Neural cell (in vitro differentiated cells): ENCODE results near the gene POLR1G. TPM values are rescaled to one million over a fixed set of nuclear protein-coding genes. Genes with fewer than 3 reads are reported as not detected.

Experiments used
- H2AFZ ChIP-seq: fragments of 200-600, 300-800 bp; sonication (generic), shearing (Covaris generic); 2 replicates; pipeline ENCODE4 v1.6.0; 2014; ENCODE audit warnings: low read depth, mild to moderate bottlenecking, antibody characterized with exemption, low read length, moderate library complexity
- H3F3A ChIP-seq: fragments of 200-600 bp; shearing (Covaris generic); 2 replicates; pipeline ENCODE4 v1.6.1; 2016; ENCODE audit warnings: mild to moderate bottlenecking, moderate library complexity, mixed read lengths, antibody characterized with exemption, low read length; ENCODE audit not compliant: insufficient read depth, poor library complexity, severe bottlenecking
- H3K27ac ChIP-seq: fragments of 200-600, 300-800 bp; sonication (generic), shearing (Covaris generic); 2 replicates; pipeline ENCODE4 v1.5.1; 2014; ENCODE audit warnings: mild to moderate bottlenecking, low read length, moderate library complexity
- H3K27me3 ChIP-seq: fragments of 300-800, 200-600 bp; sonication (generic), shearing (Covaris generic); 2 replicates; pipeline ENCODE4 v1.6.0; 2014; ENCODE audit warnings: mild to moderate bottlenecking, low read depth, low read length, moderate library complexity; ENCODE audit not compliant: insufficient read depth
- H3K36me3 ChIP-seq: fragments of 300-800, 200-600 bp; sonication (generic), shearing (Covaris generic); 2 replicates; pipeline ENCODE4 v1.5.1; 2014; ENCODE audit warnings: mild to moderate bottlenecking, antibody characterized with exemption, low read length, moderate library complexity; ENCODE audit not compliant: insufficient read depth
- H3K4me2 ChIP-seq: fragments of 300-800, 200-600 bp; sonication (generic), shearing (Covaris generic); 2 replicates; pipeline ENCODE4 v1.6.0; 2014; ENCODE audit warnings: mild to moderate bottlenecking, low read length
- H3K4me3 ChIP-seq: fragments of 300-800, 200-600 bp; sonication (generic), shearing (Covaris generic); 2 replicates; pipeline ENCODE4 v1.5.1; 2014; ENCODE audit warnings: mild to moderate bottlenecking, low read length, moderate library complexity
- H3K79me2 ChIP-seq: fragments of 200-600 bp; shearing (Covaris generic); replicated peaks from 2 replicates; pipeline ENCODE4 v1.6.0; 2014; ENCODE audit warnings: mild to moderate bottlenecking, low read length, moderate library complexity; ENCODE audit not compliant: insufficient read depth
- H3K9ac ChIP-seq: fragments of 300-800, 200-600 bp; sonication (generic), shearing (Covaris generic); 2 replicates; pipeline ENCODE4 v1.6.1; 2016; ENCODE audit warnings: mild to moderate bottlenecking, low read length, mixed read lengths
- H3K9me2 ChIP-seq: fragments of 200-600 bp; shearing (Covaris generic); 2 replicates; pipeline ENCODE4 v1.6.1; 2016; ENCODE audit warnings: mild to moderate bottlenecking, low read length, mixed read lengths; ENCODE audit not compliant: insufficient read depth
- H3K9me3 ChIP-seq: fragments of 200-600, 300-800 bp; sonication (generic), shearing (Covaris generic); 2 replicates; pipeline ENCODE4 v1.6.1; 2016; ENCODE audit warnings: mild to moderate bottlenecking, mixed run types, low read length, moderate library complexity, mixed read lengths
- H4K20me1 ChIP-seq: fragments of 200-600 bp; shearing (Covaris generic); 2 replicates; pipeline ENCODE4 v1.6.1; 2016; ENCODE audit warnings: mild to moderate bottlenecking, mixed run types; ENCODE audit not compliant: insufficient read depth
- CTCF ChIP-seq: fragments of 450-650 bp; IDR thresholded peaks from 2 replicates; pipeline ENCODE4 v1.5.1; 2014; ENCODE audit warnings: antibody characterized with exemption, mild to moderate bottlenecking, moderate library complexity; ENCODE audit not compliant: poor library complexity, severe bottlenecking
- EP300 ChIP-seq: fragments of 450-650 bp; conservative IDR thresholded peaks from 2 replicates; pipeline ENCODE4 v1.6.1; 2014; ENCODE audit warnings: antibody characterized with exemption, mild to moderate bottlenecking, moderate library complexity; ENCODE audit not compliant: poor library complexity, severe bottlenecking
- EZH2 ChIP-seq: fragments of 200-600, 300-800 bp; shearing (Covaris generic), sonication (generic); IDR thresholded peaks from 2 replicates; pipeline ENCODE4 v1.6.1; 2014; ENCODE audit warnings: antibody characterized with exemption, low read length, borderline replicate concordance, mild to moderate bottlenecking; ENCODE audit not compliant: insufficient read depth, poor library complexity, severe bottlenecking
- MXI1 ChIP-seq: fragments of 450-650 bp; conservative IDR thresholded peaks from 2 replicates; pipeline ENCODE4 v1.6.1; 2014; ENCODE audit warnings: antibody characterized with exemption, mild to moderate bottlenecking; ENCODE audit not compliant: poor library complexity, severe bottlenecking
- POLR2AphosphoS5 ChIP-seq: IDR thresholded peaks from 2 replicates; pipeline ENCODE4 v1.6.1; 2012
- RAD21 ChIP-seq: fragments of 450-650 bp; conservative IDR thresholded peaks from 2 replicates; pipeline ENCODE4 v1.6.1; 2014; ENCODE audit warnings: antibody characterized with exemption, mild to moderate bottlenecking, moderate library complexity
- REST ChIP-seq: IDR thresholded peaks from 2 replicates; pipeline ENCODE4 v1.6.1; 2012; ENCODE audit warnings: borderline replicate concordance
- SMC3 ChIP-seq: fragments of 450-650 bp; conservative IDR thresholded peaks from 2 replicates; pipeline ENCODE4 v1.6.1; 2014; ENCODE audit warnings: antibody characterized with exemption, mild to moderate bottlenecking, moderate library complexity; ENCODE audit not compliant: poor library complexity
- TAF1 ChIP-seq: IDR thresholded peaks from 2 replicates; pipeline ENCODE4 v1.6.1; 2012; ENCODE audit warnings: low read depth
- polyA plus RNA-seq: library from polyadenylated mRNA; depleted of rRNA; stranded (reverse); fragments of >200 nt; gene quantifications from 2 replicates; pipeline ENCODE4 v1.2.3, GENCODE V29; 2014

Gene POLR1G
- polyA plus RNA-seq, 1 donor from 2014 or later: 2.4 TPM

- Histone ChIP-seq H3K36me3 (no peaks in the 10 kb centered on the region), H3K27me3 (peaks cover 72% of the 10 kb centered on the region), H2AFZ (no peak overlapping the region), H3K4me3 (no peak overlapping the region), H3K27ac (no peak overlapping the region), H3K9ac (no peak overlapping the region), H3K9me3 (no peaks in the 10 kb centered on the region), H3K9me2 (no peaks in the 10 kb centered on the region), H3K4me2 (no peak overlapping the region), H4K20me1 (no peaks in the 10 kb centered on the region), H3K79me2 (no peaks in the 10 kb centered on the region), H3F3A (no peaks in the 10 kb centered on the region)
- no peak for TF ChIP-seq CTCF
- no peak for TF ChIP-seq RAD21
- TF ChIP-seq POLR2AphosphoS5: no peak
- no peak for TF ChIP-seq TAF1
- TF ChIP-seq MXI1: no peak
- no peak for TF ChIP-seq EZH2
- TF ChIP-seq SMC3: no peak
- TF ChIP-seq REST: no peak
- TF ChIP-seq EP300: no peak
Measured at GRCh38 chr19:45400192-45400591, 6.3 kb upstream of the POLR1G start.

GRCh38 chr19:45401815-45402214 lies 4.6 kb upstream of the POLR1G start:
- H3K9ac ChIP-seq: no peak overlapping the region
- no peaks in the 10 kb centered on the region for H4K20me1 ChIP-seq
- no peaks in the 10 kb centered on the region for H3K36me3 ChIP-seq
- H2AFZ ChIP-seq: no peak overlapping the region
- TF ChIP-seq TAF1 (no peak), CTCF (no peak), REST (no peak), RAD21 (no peak), EP300 (no peak), SMC3 (no peak), MXI1 (no peak), POLR2AphosphoS5 (no peak), EZH2 (no peak)
- H3K4me2 ChIP-seq: no peak overlapping the region
- no peak overlapping the region for H3K27ac ChIP-seq
- H3K27me3 ChIP-seq: peaks cover 62% of the 10 kb centered on the region
- H3K79me2 ChIP-seq: no peaks in the 10 kb centered on the region
- H3K9me3 ChIP-seq: no peaks in the 10 kb centered on the region
- H3F3A ChIP-seq: no peaks in the 10 kb centered on the region
- no peak overlapping the region for H3K4me3 ChIP-seq
- no peaks in the 10 kb centered on the region for H3K9me2 ChIP-seq
